Measurements from ENCODE around the gene GSE1.

GRCh38 chr16:85567935-85568334 is 45.2 kb upstream of the GSE1 start:
- TF ChIP-seq POLR2A (IDR thresholded peaks at IDR 0.05) (no peak), CTCF (IDR thresholded peaks at IDR 0.05) (no peak)
